Activated CD4-positive, alpha-beta memory T cell treated with anti-CD3 and anti-CD28 coated beads, Interleukin-2, amount 10 ng/mL, durations not matched to agents 7 days and 5 days (primary cell): ENCODE data around the gene VGLL1. TPM values are rescaled to one million over a fixed set of nuclear protein-coding genes. Genes with fewer than 3 reads are reported as not detected.

ENCODE experiments used
- CTCF ChIA-PET: fragments of 350-600 bp; sonication (Branson Sonifier 250); formaldehyde crosslinking; loops from one replicate; lab custom pipeline; 2021; ENCODE audit warnings: antibody characterized with exemption, inconsistent platforms; lab: Charles Lee
- POLR2A ChIA-PET: fragments of 350-600 bp; sonication (Branson Sonifier 250); formaldehyde crosslinking; loops from one replicate; lab custom pipeline; 2021; ENCODE audit warnings: antibody characterized with exemption; lab: Charles Lee
- DNase-seq: peaks from one replicate; pipeline ENCODE4 v3.0.0-alpha.2; 2020
- H3K27ac Mint-ChIP-seq: one replicate; pipeline ENCODE4 v1.8.0; 2021; ENCODE audit warnings: mild to moderate bottlenecking, mixed read lengths
- H3K27me3 Mint-ChIP-seq: one replicate; pipeline ENCODE4 v1.8.0; 2021; ENCODE audit warnings: mixed read lengths
- H3K36me3 Mint-ChIP-seq: one replicate; pipeline ENCODE4 v1.8.0; 2021; ENCODE audit warnings: low read depth, mixed read lengths
- H3K4me1 Mint-ChIP-seq: one replicate; pipeline ENCODE4 v1.8.0; 2021; ENCODE audit warnings: mixed read lengths
- H3K4me3 Mint-ChIP-seq: one replicate; pipeline ENCODE4 v1.8.0; 2021; ENCODE audit warnings: mild to moderate bottlenecking, mixed read lengths
- H3K9me3 Mint-ChIP-seq: one replicate; pipeline ENCODE4 v1.8.0; 2021; ENCODE audit warnings: mixed read lengths
- total RNA-seq, 2 experiments: library from RNA; stranded (reverse); gene quantifications; one replicate each; pipeline ENCODE4 v1.2.3, GENCODE V29; 2021

The VGLL1 gene
- total RNA-seq, 2 experiments from 2014 or later: not detected

- POLR2A ChIA-PET: interaction anchor here (0.8 to 1.8 kb wide), 5 partner anchors 9 to 77 kb away, joined by 3 to 8 read pairs (median 4); no protein-coding TSS in a partner anchor
- no peak overlapping the region for H3K4me3 Mint-ChIP-seq
- H3K9me3 Mint-ChIP-seq: peaks cover 3% of the 10 kb centered on the region
- CTCF ChIA-PET: interaction anchor here (1.0 to 2.6 kb wide), 3 partner anchors 11 to 97 kb away, joined by 3 to 11 read pairs (median 7); no protein-coding TSS in a partner anchor
- DNase-seq: no peak
- H3K36me3 Mint-ChIP-seq: peaks cover 6% of the 10 kb centered on the region
- peaks cover 50% of the 10 kb centered on the region for H3K4me1 Mint-ChIP-seq
- no peaks in the 10 kb centered on the region for H3K27me3 Mint-ChIP-seq
- peak overlapping the region; percentile 75 for H3K27ac Mint-ChIP-seq
Observed at GRCh38 chrX:136597954-136598353, 65.9 kb downstream of the VGLL1 start.

DNA sequence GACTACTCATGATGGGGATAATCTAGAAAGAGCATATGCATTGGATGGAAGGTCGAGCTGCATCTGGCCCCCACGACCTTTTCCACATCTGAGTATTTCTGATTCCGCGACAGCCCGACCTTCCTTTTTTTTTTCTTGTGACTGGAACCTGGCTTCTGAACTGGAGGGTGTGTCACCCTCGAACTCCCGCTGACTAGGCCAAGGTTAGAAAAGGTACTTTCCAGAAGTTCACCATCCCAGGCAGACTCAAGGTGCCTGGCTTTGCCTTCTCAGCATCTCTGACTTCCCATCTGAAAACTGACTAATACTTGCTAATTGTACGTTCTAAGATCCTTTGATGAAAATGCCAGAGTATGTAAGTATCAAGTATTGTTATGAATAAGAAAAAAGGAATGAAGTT lies 66.6 kb downstream of the VGLL1 start:
- Mint-ChIP-seq H3K27me3 (no peaks in the 10 kb centered on the region), H3K4me1 (peaks cover 55% of the 10 kb centered on the region), H3K36me3 (peaks cover 6% of the 10 kb centered on the region), H3K27ac (peak overlapping the region; percentile 75), H3K4me3 (peak overlapping the region; percentile 30), H3K9me3 (peaks cover 3% of the 10 kb centered on the region)
- DNase-seq: no peak
- ChIA-PET CTCF (interaction anchor here (1.0 to 2.6 kb wide), 3 partner anchors 10 to 96 kb away, joined by 3 to 11 read pairs (median 7); no protein-coding TSS in a partner anchor), POLR2A (interaction anchor here (1.2 to 1.8 kb wide), 3 partner anchors 12 to 51 kb away, joined by 4 to 8 read pairs (median 4); no protein-coding TSS in a partner anchor)

DNA sequence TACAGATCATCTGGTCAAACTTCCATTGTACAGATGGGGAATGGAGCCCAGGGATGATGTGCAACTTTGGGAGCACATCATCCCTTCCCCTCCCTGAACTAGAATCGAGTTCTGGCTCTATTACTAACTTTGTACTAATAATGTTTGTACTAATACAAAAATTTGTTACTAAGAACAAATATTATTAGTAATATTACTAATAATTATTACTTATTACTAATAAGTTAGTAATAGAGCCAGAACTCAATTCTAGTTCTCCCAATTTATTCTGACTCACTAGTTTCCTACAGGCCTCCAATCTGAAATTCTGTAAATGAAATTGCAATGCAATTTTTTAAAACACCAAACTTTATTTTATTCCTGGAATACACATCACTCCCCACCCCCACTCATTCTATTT lies 68.0 kb downstream of the VGLL1 start:
- CTCF ChIA-PET: interaction anchor here (2.4 to 2.6 kb wide), 2 partner anchors 9 to 23 kb away, joined by 7 to 11 read pairs; no protein-coding TSS in a partner anchor

More for the DNA sequence above, 68.0 kb downstream of the VGLL1 start:
- Mint-ChIP-seq H3K9me3 (no peaks in the 10 kb centered on the region), H3K27me3 (no peaks in the 10 kb centered on the region), H3K4me1 (peaks cover 57% of the 10 kb centered on the region), H3K36me3 (peaks cover 2% of the 10 kb centered on the region), H3K4me3 (no peak overlapping the region), H3K27ac (no peak overlapping the region)
- POLR2A ChIA-PET: interaction anchor here (0.6 to 1.4 kb wide), 3 partner anchors 23 to 50 kb away, joined by 3 to 4 read pairs (median 3); no protein-coding TSS in a partner anchor
- no peak for DNase-seq

Other genes starting within 250 kb of the VGLL1 start
- not detected for gene ADGRG4, start 231.3 kb upstream of the VGLL1 start, total RNA-seq
- not detected for gene BRS3, start 44.3 kb upstream of the VGLL1 start, total RNA-seq
- 10 to 100 TPM; 63.7 to 64.1 TPM for gene HTATSF1, start 34.6 kb upstream of the VGLL1 start, total RNA-seq
- 100 to 1,000 TPM; 139 TPM for gene CD40LG, start 115.9 kb downstream of the VGLL1 start, total RNA-seq
- gene ARHGEF6, start 248.7 kb downstream of the VGLL1 start, total RNA-seq: 100 to 1,000 TPM; 119 to 121 TPM